GM12864 (cell line): ENCODE results near the gene LTBP1.

Experiments used
- DNase-seq: peaks from one replicate; pipeline ENCODE4 v3.0.0-alpha.2; 2011; ENCODE audit warnings: low read depth
- H3K4me3 ChIP-seq: 2 replicates; pipeline ENCODE4 v1.5.1; 2011; ENCODE audit warnings: mild to moderate bottlenecking, low read depth, low read length, control low read depth
- TF ChIP-seq, protein P1 (sequence below): IDR thresholded peaks from 2 replicates; pipeline ENCODE4 v1.5.1; 2011; ENCODE audit warnings: low read depth, mild to moderate bottlenecking, moderate library complexity, low read length, control low read depth, inconsistent platforms; ENCODE audit errors: missing control alignments

The LTBP1 gene

DNA sequence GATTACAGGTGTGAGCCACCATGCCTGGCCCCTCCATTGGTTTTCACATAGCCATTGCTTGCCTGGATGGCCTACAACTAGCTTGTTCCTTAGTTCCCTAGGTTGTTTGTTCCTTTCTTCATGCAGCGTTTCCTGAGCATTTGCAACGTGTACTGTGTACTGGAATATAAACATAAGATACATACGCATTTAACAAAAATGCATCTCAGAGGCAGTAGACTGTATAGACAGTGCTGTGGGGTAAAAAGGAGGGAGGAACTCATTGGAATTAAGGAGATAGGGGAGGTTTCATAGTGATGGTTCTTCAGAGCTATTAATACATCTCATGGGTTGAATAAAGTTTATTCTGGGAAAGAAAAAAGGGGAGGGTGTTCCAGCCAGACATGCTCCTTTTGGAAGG, 269.2 kb downstream of the LTBP1 start:
- H3K4me3 ChIP-seq: no peak overlapping the region
- no peak for DNase-seq
- TF ChIP-seq, protein P1, sequence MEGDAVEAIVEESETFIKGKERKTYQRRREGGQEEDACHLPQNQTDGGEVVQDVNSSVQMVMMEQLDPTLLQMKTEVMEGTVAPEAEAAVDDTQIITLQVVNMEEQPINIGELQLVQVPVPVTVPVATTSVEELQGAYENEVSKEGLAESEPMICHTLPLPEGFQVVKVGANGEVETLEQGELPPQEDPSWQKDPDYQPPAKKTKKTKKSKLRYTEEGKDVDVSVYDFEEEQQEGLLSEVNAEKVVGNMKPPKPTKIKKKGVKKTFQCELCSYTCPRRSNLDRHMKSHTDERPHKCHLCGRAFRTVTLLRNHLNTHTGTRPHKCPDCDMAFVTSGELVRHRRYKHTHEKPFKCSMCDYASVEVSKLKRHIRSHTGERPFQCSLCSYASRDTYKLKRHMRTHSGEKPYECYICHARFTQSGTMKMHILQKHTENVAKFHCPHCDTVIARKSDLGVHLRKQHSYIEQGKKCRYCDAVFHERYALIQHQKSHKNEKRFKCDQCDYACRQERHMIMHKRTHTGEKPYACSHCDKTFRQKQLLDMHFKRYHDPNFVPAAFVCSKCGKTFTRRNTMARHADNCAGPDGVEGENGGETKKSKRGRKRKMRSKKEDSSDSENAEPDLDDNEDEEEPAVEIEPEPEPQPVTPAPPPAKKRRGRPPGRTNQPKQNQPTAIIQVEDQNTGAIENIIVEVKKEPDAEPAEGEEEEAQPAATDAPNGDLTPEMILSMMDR: no peak

GRCh38 chr2:33216508-33217182, 269.9 kb downstream of the LTBP1 start:
- no peak for DNase-seq
- TF ChIP-seq, protein P1: no peak
- no peak overlapping the region for H3K4me3 ChIP-seq

DNA sequence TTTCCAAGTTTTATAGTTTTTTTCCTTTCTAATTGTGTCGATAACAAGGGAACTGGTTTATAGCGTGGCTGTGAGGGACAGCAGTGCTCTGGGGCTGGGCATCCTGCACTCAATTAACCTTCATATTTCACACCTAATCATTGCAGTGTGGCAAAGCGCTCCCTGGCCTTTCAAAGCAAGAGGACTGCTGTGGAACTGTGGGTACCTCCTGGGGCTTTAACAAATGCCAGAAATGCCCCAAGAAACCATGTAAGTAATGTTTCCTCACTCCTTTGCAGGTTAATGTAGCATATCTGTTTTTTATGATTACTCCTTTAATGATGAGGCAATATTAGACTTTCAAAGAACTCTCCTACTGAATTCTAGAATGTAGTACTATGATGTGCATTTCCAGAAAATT, 270.7 kb downstream of the LTBP1 start:
- no peak for DNase-seq
- no peak overlapping the region for H3K4me3 ChIP-seq
- TF ChIP-seq, protein P1: no peak

GRCh38 chr2:33219114-33219513, 272.4 kb downstream of the LTBP1 start:
- no peak overlapping the region for H3K4me3 ChIP-seq
- DNase-seq: no peak
- TF ChIP-seq, protein P1: no peak

- no peak overlapping the region for H3K4me3 ChIP-seq
- DNase-seq: no peak
- TF ChIP-seq, protein P1: no peak
These were observed 273.1 kb downstream of the LTBP1 start for GRCh38 chr2:33219850-33220275.

- TF ChIP-seq, protein P1: no peak
- DNase-seq: no peak
- no peak overlapping the region for H3K4me3 ChIP-seq
These were observed 273.8 kb downstream of the LTBP1 start for GRCh38 chr2:33220533-33220932.
